Activated naive CD4-positive, alpha-beta T cell treated with anti-CD3 and anti-CD28 coated beads, Interleukin-2, amount 50 U/mL, for 24 hours (primary cell): Measurements from ENCODE around the gene PI16.

Experiments
- H3K27ac Mint-ChIP-seq: one replicate; pipeline ENCODE4 v1.8.0; 2021; ENCODE audit warnings: mild to moderate bottlenecking, mixed read lengths
- H3K27me3 Mint-ChIP-seq: one replicate; pipeline ENCODE4 v1.8.0; 2021; ENCODE audit warnings: mixed read lengths
- H3K36me3 Mint-ChIP-seq: one replicate; pipeline ENCODE4 v1.8.0; 2021; ENCODE audit warnings: mixed read lengths
- H3K4me1 Mint-ChIP-seq: one replicate; pipeline ENCODE4 v1.8.0; 2021; ENCODE audit warnings: mixed read lengths
- H3K4me3 Mint-ChIP-seq: one replicate; pipeline ENCODE4 v1.8.0; 2021; ENCODE audit warnings: mild to moderate bottlenecking, mixed read lengths
- H3K9me3 Mint-ChIP-seq: one replicate; pipeline ENCODE4 v1.8.0; 2021; ENCODE audit warnings: mixed read lengths

Gene PI16

GRCh38 chr6:36961441-36962435, 7.2 kb downstream of the PI16 start:
- Mint-ChIP-seq H3K27me3 (no peaks in the 10 kb centered on the region), H3K9me3 (no peaks in the 10 kb centered on the region), H3K4me1 (peaks cover 37% of the 10 kb centered on the region), H3K36me3 (no peaks in the 10 kb centered on the region), H3K4me3 (no peak overlapping the region), H3K27ac (no peak overlapping the region)

- no peaks in the 10 kb centered on the region for H3K27me3 Mint-ChIP-seq
- peak overlapping the region; percentile 47 for H3K27ac Mint-ChIP-seq
- no peaks in the 10 kb centered on the region for H3K36me3 Mint-ChIP-seq
- H3K4me1 Mint-ChIP-seq = peaks cover 37% of the 10 kb centered on the region
- peak overlapping the region; percentile 6 for H3K4me3 Mint-ChIP-seq
- H3K9me3 Mint-ChIP-seq = no peaks in the 10 kb centered on the region
Measured at GRCh38 chr6:36962874-36963273, 8.3 kb downstream of the PI16 start.

GRCh38 chr6:36963451-36964290, 9.1 kb downstream of the PI16 start:
- no peak overlapping the region for H3K4me3 Mint-ChIP-seq
- no peaks in the 10 kb centered on the region for H3K36me3 Mint-ChIP-seq
- no peaks in the 10 kb centered on the region for H3K27me3 Mint-ChIP-seq
- no peaks in the 10 kb centered on the region for H3K9me3 Mint-ChIP-seq
- peaks cover 37% of the 10 kb centered on the region for H3K4me1 Mint-ChIP-seq
- H3K27ac Mint-ChIP-seq = peak overlapping the region; percentile 47

DNA sequence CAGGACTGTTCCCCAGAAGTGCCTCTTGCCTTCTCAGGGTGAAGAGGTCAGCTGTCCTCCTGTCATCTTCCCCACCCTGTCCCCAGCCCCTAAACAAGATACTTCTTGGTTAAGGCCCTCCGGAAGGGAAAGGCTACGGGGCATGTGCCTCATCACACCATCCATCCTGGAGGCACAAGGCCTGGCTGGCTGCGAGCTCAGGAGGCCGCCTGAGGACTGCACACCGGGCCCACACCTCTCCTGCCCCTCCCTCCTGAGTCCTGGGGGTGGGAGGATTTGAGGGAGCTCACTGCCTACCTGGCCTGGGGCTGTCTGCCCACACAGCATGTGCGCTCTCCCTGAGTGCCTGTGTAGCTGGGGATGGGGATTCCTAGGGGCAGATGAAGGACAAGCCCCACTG, 9.8 kb downstream of the PI16 start:
- Mint-ChIP-seq H3K27me3 (no peaks in the 10 kb centered on the region), H3K36me3 (no peaks in the 10 kb centered on the region), H3K4me1 (peaks cover 37% of the 10 kb centered on the region), H3K4me3 (no peak overlapping the region), H3K27ac (no peak overlapping the region), H3K9me3 (no peaks in the 10 kb centered on the region)

- H3K4me1 Mint-ChIP-seq = peaks cover 37% of the 10 kb centered on the region
- no peaks in the 10 kb centered on the region for H3K27me3 Mint-ChIP-seq
- no peak overlapping the region for H3K4me3 Mint-ChIP-seq
- H3K27ac Mint-ChIP-seq = no peak overlapping the region
- H3K36me3 Mint-ChIP-seq = peaks cover 3% of the 10 kb centered on the region
- no peaks in the 10 kb centered on the region for H3K9me3 Mint-ChIP-seq
Measured at GRCh38 chr6:36964908-36965307, 10.4 kb downstream of the PI16 start.

DNA sequence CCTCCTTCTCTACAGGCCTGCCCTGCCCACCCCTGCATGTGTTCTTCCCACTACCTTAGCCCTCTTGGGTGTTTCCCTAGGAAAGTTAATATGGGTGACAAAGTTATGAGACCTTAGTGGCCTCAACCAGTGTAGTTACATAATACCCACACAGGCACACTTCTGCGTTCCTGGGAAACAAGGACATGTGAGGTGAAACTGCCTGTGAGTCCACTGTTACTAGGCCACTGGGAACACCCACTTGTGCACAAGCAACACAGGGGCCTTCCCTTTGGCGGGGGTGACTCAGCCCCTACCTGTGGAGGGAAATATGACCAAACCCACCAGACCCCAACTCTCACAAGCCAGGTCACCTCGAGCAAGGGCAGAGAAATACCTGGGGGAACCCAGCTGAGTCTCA, 12.8 kb downstream of the PI16 start:
- H3K36me3 Mint-ChIP-seq = peaks cover 9% of the 10 kb centered on the region
- peaks cover 27% of the 10 kb centered on the region for H3K4me1 Mint-ChIP-seq
- no peak overlapping the region for H3K27ac Mint-ChIP-seq
- no peaks in the 10 kb centered on the region for H3K27me3 Mint-ChIP-seq
- no peaks in the 10 kb centered on the region for H3K9me3 Mint-ChIP-seq
- no peak overlapping the region for H3K4me3 Mint-ChIP-seq

GRCh38 chr6:36967757-36968156, 13.2 kb downstream of the PI16 start:
- H3K4me3 Mint-ChIP-seq = no peak overlapping the region
- H3K4me1 Mint-ChIP-seq = peaks cover 25% of the 10 kb centered on the region
- peaks cover 9% of the 10 kb centered on the region for H3K36me3 Mint-ChIP-seq
- H3K9me3 Mint-ChIP-seq = no peaks in the 10 kb centered on the region
- no peak overlapping the region for H3K27ac Mint-ChIP-seq
- H3K27me3 Mint-ChIP-seq = no peaks in the 10 kb centered on the region

DNA sequence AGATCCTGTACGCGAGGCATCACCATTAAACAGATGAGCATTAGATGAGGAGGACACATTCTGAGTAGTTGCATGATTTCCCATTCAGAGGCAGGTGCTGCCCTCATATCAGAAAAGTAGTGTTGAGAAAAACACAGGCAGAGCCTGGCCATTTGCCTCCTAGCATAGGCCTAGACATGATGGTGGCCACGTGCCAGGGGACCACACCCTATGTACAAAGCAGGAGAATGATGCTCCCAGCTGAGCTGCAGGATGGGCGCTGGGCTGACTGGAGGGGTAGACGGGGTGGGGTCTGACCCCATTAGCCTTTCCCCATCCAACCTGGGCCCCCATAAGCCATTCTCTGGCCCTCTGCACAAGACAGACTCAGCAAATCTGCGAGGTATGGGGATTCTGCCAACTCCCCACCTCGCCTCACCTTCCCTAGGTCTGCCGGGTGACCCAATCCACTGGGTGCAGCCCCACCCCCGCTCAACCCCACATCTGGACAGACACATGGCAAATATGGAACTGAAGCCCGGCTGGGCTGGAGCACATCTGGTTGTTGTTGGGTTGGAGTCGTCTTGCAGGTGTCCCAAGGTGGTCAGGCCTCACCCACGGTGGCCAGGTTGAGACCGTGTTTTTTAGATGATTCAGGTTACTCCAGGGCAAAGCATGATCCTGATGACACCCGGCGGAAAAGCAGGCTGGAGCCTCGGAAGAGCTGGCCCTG, 13.9 kb downstream of the PI16 start:
- H3K4me3 Mint-ChIP-seq = no peak overlapping the region
- peaks cover 19% of the 10 kb centered on the region for H3K4me1 Mint-ChIP-seq
- peaks cover 9% of the 10 kb centered on the region for H3K36me3 Mint-ChIP-seq
- peak overlapping the region; percentile 74 for H3K27ac Mint-ChIP-seq
- H3K27me3 Mint-ChIP-seq = no peaks in the 10 kb centered on the region
- H3K9me3 Mint-ChIP-seq = no peaks in the 10 kb centered on the region

DNA sequence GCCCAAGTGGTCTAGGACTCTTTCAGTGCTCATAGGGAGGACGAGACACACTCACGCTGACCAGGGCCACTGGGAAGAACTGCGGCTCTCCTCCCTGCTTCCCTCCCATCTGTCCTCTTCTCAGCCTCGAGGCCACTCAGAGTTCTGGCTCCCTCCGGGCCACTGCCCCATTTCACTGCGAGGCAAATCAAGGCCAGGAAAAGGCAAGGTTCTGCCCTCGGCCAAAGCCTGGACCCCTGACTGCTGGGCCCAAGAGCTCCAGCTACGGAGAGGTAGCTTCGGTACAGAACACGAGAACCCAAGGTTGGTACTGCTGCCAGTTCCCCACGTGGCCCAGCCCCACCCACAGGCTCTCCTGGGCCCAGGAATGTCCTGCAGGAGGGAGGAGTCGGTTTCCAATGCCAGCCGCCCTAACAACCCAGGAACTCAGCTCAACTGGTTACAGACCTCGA, 14.7 kb downstream of the PI16 start:
- Mint-ChIP-seq H3K4me1 (peaks cover 13% of the 10 kb centered on the region), H3K4me3 (no peak overlapping the region), H3K27ac (no peak overlapping the region), H3K9me3 (no peaks in the 10 kb centered on the region), H3K27me3 (no peaks in the 10 kb centered on the region), H3K36me3 (peaks cover 9% of the 10 kb centered on the region)

GRCh38 chr6:36969988-36970891, 15.7 kb downstream of the PI16 start:
- Mint-ChIP-seq H3K27me3 (no peaks in the 10 kb centered on the region), H3K9me3 (no peaks in the 10 kb centered on the region), H3K36me3 (peaks cover 9% of the 10 kb centered on the region), H3K27ac (no peak overlapping the region), H3K4me1 (peaks cover 5% of the 10 kb centered on the region), H3K4me3 (no peak overlapping the region)

GRCh38 chr6:36970892-36971842, 16.6 kb downstream of the PI16 start:
- no peaks in the 10 kb centered on the region for H3K4me1 Mint-ChIP-seq
- H3K27ac Mint-ChIP-seq = no peak overlapping the region
- no peaks in the 10 kb centered on the region for H3K27me3 Mint-ChIP-seq
- no peaks in the 10 kb centered on the region for H3K9me3 Mint-ChIP-seq
- no peak overlapping the region for H3K4me3 Mint-ChIP-seq
- H3K36me3 Mint-ChIP-seq = peaks cover 12% of the 10 kb centered on the region

- H3K4me3 Mint-ChIP-seq = no peak overlapping the region
- no peaks in the 10 kb centered on the region for H3K4me1 Mint-ChIP-seq
- no peaks in the 10 kb centered on the region for H3K9me3 Mint-ChIP-seq
- no peaks in the 10 kb centered on the region for H3K27me3 Mint-ChIP-seq
- H3K36me3 Mint-ChIP-seq = peaks cover 12% of the 10 kb centered on the region
- H3K27ac Mint-ChIP-seq = no peak overlapping the region
Measured at GRCh38 chr6:36971921-36972673, 17.6 kb downstream of the PI16 start.

GRCh38 chr6:36973190-36973589, 18.7 kb downstream of the PI16 start:
- Mint-ChIP-seq H3K36me3 (peaks cover 12% of the 10 kb centered on the region), H3K9me3 (no peaks in the 10 kb centered on the region), H3K4me1 (no peaks in the 10 kb centered on the region), H3K27ac (no peak overlapping the region), H3K27me3 (no peaks in the 10 kb centered on the region), H3K4me3 (no peak overlapping the region)
